Measurements from ENCODE around the gene HTR5A. TPM values are rescaled to one million over a fixed set of nuclear protein-coding genes. Genes with fewer than 3 reads are reported as not detected.

Gene HTR5A
- total and polyA plus RNA-seq, 2 donors (not counting 3 experiments of a cell fraction or from before 2014, with no cell fraction given) = not detected

GRCh38 chr7:155130493-155130892 is 60.4 kb downstream of the HTR5A start:
- H3K4me1 ChIP-seq (ENCODE audit: control insufficient read depth, extremely low read depth, insufficient read depth, low read length) = no peaks in the 10 kb centered on the region
- intact Hi-C loops (cut with micrococcal nuclease) (no loop called here), dilution Hi-C loops (cut with MboI; ENCODE audit: extremely low pct_ligation_motif_present, low sequenced_read_pairs) (no loop called here)
- BruUV-seq (replicated peaks) = no TSS peak
- H3K9ac ChIP-seq (replicated peaks; ENCODE audit: extremely low read depth, insufficient read depth, low read length) = no peak overlapping the region
- H3K79me2 ChIP-seq (ENCODE audit: control insufficient read depth, insufficient read depth, low read length) = no peaks in the 10 kb centered on the region
- TF ChIP-seq EZH2 (IDR thresholded peaks at IDR 0.05; ENCODE audit: borderline replicate concordance, low read depth, low read length, severe bottlenecking) = no peak
- no peak for DNase-seq (ENCODE audit: low read depth, low spot score)
- no peak overlapping the region for H3K4me2 ChIP-seq (ENCODE audit: insufficient read depth, low read length)
- H4K20me1 ChIP-seq (replicated peaks; ENCODE audit: control insufficient read depth, extremely low read depth, insufficient read depth, low read length) = no peaks in the 10 kb centered on the region
- H3K36me3 ChIP-seq (ENCODE audit: control insufficient read depth in 2 of 2, extremely low read depth in 1 of 2, insufficient read depth in 2 of 2, low read length in 2 of 2) = no peaks in the 10 kb centered on the region
- H3K9me3 ChIP-seq (replicated peaks; ENCODE audit: control insufficient read depth, insufficient read depth, low read length) = no peaks in the 10 kb centered on the region
- no peak for FAIRE-seq
- ChIA-PET CTCF (no interaction called here), POLR2A (no interaction called here)
- H3K27me3 ChIP-seq (ENCODE audit: control insufficient read depth in 2 of 2, insufficient read depth in 2 of 2, low read length in 2 of 2) = no peaks in the 10 kb centered on the region
- H3K9me1 ChIP-seq (replicated peaks; ENCODE audit: control insufficient read depth, extremely low read depth, insufficient read depth, low read length) = no peaks in the 10 kb centered on the region
- no peak overlapping the region for H3K4me3 ChIP-seq (replicated peaks in 1 of 3; ENCODE audit: insufficient read depth in 1 of 3, low read depth in 1 of 3, low read length in 3 of 3)
- no peak overlapping the region for H2AFZ ChIP-seq (ENCODE audit: low read depth, low read length)
- H3K27ac ChIP-seq (ENCODE audit: insufficient read depth, low read depth, low read length) = no peak overlapping the region

GRCh38 chr7:155131090-155131489 is 61.0 kb downstream of the HTR5A start:
- no peaks in the 10 kb centered on the region for H3K79me2 ChIP-seq (ENCODE audit: control insufficient read depth, insufficient read depth, low read length)
- no peak overlapping the region for H3K4me2 ChIP-seq (ENCODE audit: insufficient read depth, low read length)
- BruUV-seq (replicated peaks) = no TSS peak
- H3K27ac ChIP-seq (ENCODE audit: insufficient read depth, low read depth, low read length) = no peak overlapping the region
- no peaks in the 10 kb centered on the region for H3K27me3 ChIP-seq (ENCODE audit: control insufficient read depth in 2 of 2, insufficient read depth in 2 of 2, low read length in 2 of 2)
- no peak for FAIRE-seq
- H3K9ac ChIP-seq (replicated peaks; ENCODE audit: extremely low read depth, insufficient read depth, low read length) = no peak overlapping the region
- ChIA-PET CTCF (no interaction called here), POLR2A (no interaction called here)
- no peaks in the 10 kb centered on the region for H3K9me3 ChIP-seq (replicated peaks; ENCODE audit: control insufficient read depth, insufficient read depth, low read length)
- dilution Hi-C loops (cut with MboI; ENCODE audit: extremely low pct_ligation_motif_present, low sequenced_read_pairs) = no loop called here
- H2AFZ ChIP-seq (ENCODE audit: low read depth, low read length) = no peak overlapping the region
- H3K4me1 ChIP-seq (ENCODE audit: control insufficient read depth, extremely low read depth, insufficient read depth, low read length) = no peaks in the 10 kb centered on the region
- no peaks in the 10 kb centered on the region for H3K36me3 ChIP-seq (ENCODE audit: control insufficient read depth in 2 of 2, extremely low read depth in 1 of 2, insufficient read depth in 2 of 2, low read length in 2 of 2)
- intact Hi-C loops (cut with micrococcal nuclease) = no loop called here
- TF ChIP-seq CTCF (IDR thresholded peaks at IDR 0.05; ENCODE audit: extremely low read depth in 1 of 2, insufficient read depth in 1 of 2, low read depth in 1 of 2, low read length in 2 of 2) (no peak), FOS (IDR thresholded peaks at IDR 0.05; ENCODE audit: borderline replicate concordance, insufficient read depth, low read length) (no peak), GATA2 (IDR thresholded peaks at IDR 0.05; ENCODE audit: insufficient read depth, insufficient read length, low read depth, low read length) (no peak), POLR2AphosphoS5 (IDR thresholded peaks at IDR 0.05; ENCODE audit: insufficient read depth, low read depth, low read length) (no peak), POLR2A (IDR thresholded peaks at IDR 0.05; ENCODE audit: low read depth, low read length) (no peak), MYC (IDR thresholded peaks at IDR 0.05; ENCODE audit: low read depth, low read length) (no peak), MAX (IDR thresholded peaks at IDR 0.05; ENCODE audit: insufficient read depth, insufficient read length) (no peak), EZH2 (IDR thresholded peaks at IDR 0.05; ENCODE audit: borderline replicate concordance, low read depth, low read length, severe bottlenecking) (no peak), JUN (IDR thresholded peaks at IDR 0.05; ENCODE audit: borderline replicate concordance, insufficient read depth, insufficient read length, low read depth) (no peak)
- H3K4me3 ChIP-seq (replicated peaks in 1 of 3; ENCODE audit: insufficient read depth in 1 of 3, low read depth in 1 of 3, low read length in 3 of 3) = no peak overlapping the region
- no peaks in the 10 kb centered on the region for H4K20me1 ChIP-seq (replicated peaks; ENCODE audit: control insufficient read depth, extremely low read depth, insufficient read depth, low read length)
- H3K9me1 ChIP-seq (replicated peaks; ENCODE audit: control insufficient read depth, extremely low read depth, insufficient read depth, low read length) = no peaks in the 10 kb centered on the region
- no peak for DNase-seq (ENCODE audit: low read depth, low spot score)

Data from endothelial cell of umbilical vein (primary cell).